ENCODE measurements around the gene TEK. TPM values are rescaled to one million over a fixed set of nuclear protein-coding genes. Genes with fewer than 3 reads are reported as not detected.

Gene TEK
- total and polyA plus RNA-seq, 9 of the 15 experiments (the other 6 are each of a cell fraction or from before 2014, with no cell fraction given) = 0.03 to 0.13 (median 0.06) TPM

DNA sequence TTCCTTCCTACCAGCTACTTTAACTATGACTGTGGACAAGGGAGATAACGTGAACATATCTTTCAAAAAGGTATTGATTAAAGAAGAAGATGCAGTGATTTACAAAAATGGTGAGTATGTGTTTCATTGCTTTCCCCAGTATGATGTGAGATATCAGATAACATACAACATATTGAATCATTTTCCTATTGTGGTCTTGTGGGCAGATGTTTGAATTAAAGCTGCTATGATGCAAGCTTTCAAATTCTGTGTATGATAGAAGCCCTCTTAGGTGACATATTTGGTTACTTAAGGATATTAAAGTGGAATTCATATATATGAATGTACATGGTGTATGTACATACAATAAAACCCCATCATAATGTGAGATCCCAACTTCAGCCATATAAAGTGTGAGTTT is 59.5 kb downstream of the TEK start:
- Histone ChIP-seq H2AFZ (ENCODE audit: low read depth, low read length) (no peak overlapping the region), H3K36me3 (ENCODE audit: control insufficient read depth, insufficient read depth, low read length) (no peaks in the 10 kb centered on the region), H3K4me1 (replicated peaks in 1 of 2; ENCODE audit: control insufficient read depth in 2 of 2, insufficient read depth in 2 of 2, low read length in 2 of 2) (no peaks in the 10 kb centered on the region), H4K20me1 (replicated peaks; ENCODE audit: control insufficient read depth, insufficient read depth, low read length) (no peaks in the 10 kb centered on the region), H3K4me3 (no peak overlapping the region), H3K4me2 (ENCODE audit: insufficient read depth, low read length) (no peak overlapping the region), H3K9me3 (replicated peaks; ENCODE audit: control insufficient read depth, insufficient read depth, low read depth, low read length) (no peaks in the 10 kb centered on the region), H3K9ac (ENCODE audit: insufficient read depth in 1 of 2, low read depth in 2 of 2, low read length in 2 of 2) (no peak overlapping the region), H3K27ac (ENCODE audit: extremely low read depth, low read depth, low read length) (no peak overlapping the region), H3K27me3 (ENCODE audit: control insufficient read depth in 2 of 2, insufficient read depth in 2 of 2, low read length in 2 of 2) (no peaks in the 10 kb centered on the region), H3K9me1 (ENCODE audit: control insufficient read depth, insufficient read depth, low read length) (no peaks in the 10 kb centered on the region), H3K79me2 (ENCODE audit: control insufficient read depth, insufficient read depth, low read length) (no peaks in the 10 kb centered on the region)
- DNase-seq (ENCODE audit: extremely low read depth in 1 of 4, low spot score in 3 of 4) (no peak), FAIRE-seq (no peak), ATAC-seq (no peak)
- no peak for TF ChIP-seq CBX3 (IDR thresholded peaks at IDR 0.05; ENCODE audit: borderline replicate concordance in 1 of 2, low read length in 2 of 2)
- no peak for TF ChIP-seq ZNF699 (CRISPR knock-in tag; IDR thresholded peaks at IDR 0.05; ENCODE audit: insufficient replicate concordance)
- TF ChIP-seq HMBOX1 (IDR thresholded peaks at IDR 0.05) = no peak
- TF ChIP-seq PTRF (tag; IDR thresholded peaks at IDR 0.05) = no peak
- TF ChIP-seq ZNF77 (CRISPR knock-in tag; IDR thresholded peaks at IDR 0.05) = no peak
- no peak for TF ChIP-seq SRF (CRISPR knock-in tag; IDR thresholded peaks at IDR 0.05)
- no peak for TF ChIP-seq U2AF1 (optimal IDR thresholded peaks at IDR 0.05; ENCODE audit: low read depth, low read length)
- TF ChIP-seq ZNF239 (CRISPR knock-in tag; IDR thresholded peaks at IDR 0.05) = no peak
- TF ChIP-seq E2F6 (IDR thresholded peaks at IDR 0.05; ENCODE audit: borderline replicate concordance in 1 of 2, extremely low read depth in 1 of 2, insufficient read depth in 1 of 2, insufficient read length in 1 of 2, low read depth in 1 of 2, low read length in 1 of 2, poor library complexity in 1 of 2, severe bottlenecking in 1 of 2) = no peak
- no peak for TF ChIP-seq SIX5 (IDR thresholded peaks at IDR 0.05; ENCODE audit: borderline replicate concordance in 1 of 2, insufficient read depth in 1 of 2, low read depth in 1 of 2, low read length in 2 of 2)
- intact Hi-C loops (cut with micrococcal nuclease) (no loop called here), in situ Hi-C loops (cut with MboI) (no loop called here)
- ChIA-PET POLR2A (no interaction called here), CTCF (ENCODE audit: low intra/inter-chr PET ratio) (no interaction called here)
- BruUV-seq (replicated peaks) = no TSS peak
- 0% methylated on average over 1 of the region's 1 CpG for WGBS (ENCODE audit: insufficient coverage, low coverage, missing lambda C conversion rate)
